Upper lobe of left lung (tissue), 4 donors: ENCODE data around the gene AKIRIN1.
"Not testable (repeated sequence)": the region's sequence is repeated elsewhere in the genome, so short reads cannot be mapped to it uniquely, and the experiment has no call there.

Source experiments
- CTCF ChIP-seq, 6 experiments: fragments of 450-650 bp in 4 of 6; fragments of 200-600 bp in 2 of 6; sonication (generic) in 2 of 6; IDR thresholded peaks; one replicate each; pipeline ENCODE4 v1.5.1; 2016 to 2019; ENCODE audit warnings: antibody characterized with exemption in 6 of 6
- EP300 ChIP-seq, 4 donors: sonication (generic); formaldehyde crosslinking; IDR thresholded peaks; one replicate each; pipeline ENCODE4 v1.5.1; 2017; ENCODE audit warnings: antibody characterized with exemption in 4 of 4, control low read depth in 2 of 4
- POLR2A ChIP-seq, 4 donors: fragments of 450-650 bp; IDR thresholded peaks; one replicate each; pipeline ENCODE4 v1.5.1; 2016 to 2017; ENCODE audit warnings: antibody characterized with exemption in 4 of 4, mild to moderate bottlenecking in 2 of 4
- POLR2AphosphoS5 ChIP-seq, 2 donors: sonication (generic); formaldehyde crosslinking; IDR thresholded peaks; one replicate each; pipeline ENCODE4 v1.5.1; 2017; ENCODE audit warnings: antibody characterized with exemption in 2 of 2

GRCh38 chr1:39014956-39015355 is 23.9 kb downstream of the AKIRIN1 start:
- not testable (repeated sequence) for TF ChIP-seq CTCF, POLR2A, EP300, POLR2AphosphoS5 (IDR thresholded peaks at IDR 0.05)
